ENCODE results near the gene XXYLT1. TPM values are rescaled to one million over a fixed set of nuclear protein-coding genes. Genes with fewer than 3 reads are reported as not detected.

Gene XXYLT1
- polyA plus RNA-seq, 4 donors = 0.81 to 11.7 (median 4.6) TPM

DNA sequence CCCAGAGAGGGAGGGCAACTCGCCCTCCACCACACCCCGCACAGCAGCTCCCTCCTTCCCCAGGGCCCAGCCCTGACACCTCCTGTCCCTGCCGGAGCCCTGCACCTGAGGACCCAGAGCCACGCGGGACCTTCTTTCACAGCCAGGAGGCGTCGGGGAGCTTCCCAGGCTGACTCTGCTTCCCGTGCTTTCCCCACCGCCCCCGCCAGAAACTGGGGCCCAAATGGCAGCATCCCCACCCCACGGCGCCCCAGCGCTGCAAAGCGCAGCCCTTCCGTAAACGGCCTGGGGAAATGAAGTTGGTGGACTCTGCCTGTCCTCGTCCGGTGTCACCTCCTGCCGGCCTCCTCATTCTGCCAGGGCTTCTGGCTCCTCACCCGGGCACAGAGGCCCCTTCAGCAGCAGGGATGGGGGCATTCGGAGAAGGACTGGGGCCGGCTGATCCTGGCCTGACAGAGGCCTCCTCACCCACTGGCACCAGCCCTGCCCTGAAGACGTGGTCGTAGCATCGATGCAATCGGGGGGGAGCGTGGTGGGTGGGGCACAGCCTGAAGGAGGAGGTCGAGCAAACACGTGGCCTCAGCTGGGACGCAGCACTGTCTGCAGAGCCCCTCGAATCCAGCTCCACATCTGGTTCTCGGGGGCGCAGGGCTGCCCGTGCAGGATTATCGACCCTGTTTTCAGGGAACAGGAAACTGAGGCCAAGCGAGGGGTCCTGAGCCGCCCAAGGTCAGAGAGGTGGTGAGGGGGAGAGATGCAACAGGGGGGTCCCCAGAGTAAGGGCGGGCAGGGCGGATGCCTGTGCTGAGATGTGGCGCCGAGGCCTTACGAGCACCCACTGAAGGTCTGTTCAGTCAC lies 235.4 kb downstream of the XXYLT1 start:
- DNase-seq (no peak), FAIRE-seq (no peak)
- H3K9me3 ChIP-seq (ENCODE audit: control insufficient read depth in 2 of 2, insufficient read depth in 1 of 2, low read depth in 1 of 2, low read length in 1 of 2) = peaks cover 0 to 4% of the 10 kb centered on the region in 2 donors
- no peaks in the 10 kb centered on the region for H3K27me3 ChIP-seq (ENCODE audit: control insufficient read depth in 3 of 3, insufficient read depth in 3 of 3, low read length in 3 of 3)
- H3K36me3 ChIP-seq (ENCODE audit: control insufficient read depth in 3 of 3, insufficient read depth in 2 of 3, low read depth in 1 of 3, low read length in 3 of 3) = peaks cover 0 to 3% (median 0%) of the 10 kb centered on the region in 3 donors
- H3K27ac ChIP-seq (ENCODE audit: low read depth in 1 of 3, low read length in 2 of 3) = no peak overlapping the region
- H3K4me1 ChIP-seq (ENCODE audit: control insufficient read depth in 3 of 3, insufficient read depth in 2 of 3, low read depth in 1 of 3, low read length in 2 of 3) = peaks cover 0 to 35% (median 2%) of the 10 kb centered on the region in 3 donors
- 78 to 91% (median 87%) methylated on average over 39 to 42 of the region's 42 CpGs for WGBS, 3 donors
- H3K4me3 ChIP-seq (ENCODE audit: low read depth in 1 of 3, low read length in 3 of 3) = no peak overlapping the region

DNA sequence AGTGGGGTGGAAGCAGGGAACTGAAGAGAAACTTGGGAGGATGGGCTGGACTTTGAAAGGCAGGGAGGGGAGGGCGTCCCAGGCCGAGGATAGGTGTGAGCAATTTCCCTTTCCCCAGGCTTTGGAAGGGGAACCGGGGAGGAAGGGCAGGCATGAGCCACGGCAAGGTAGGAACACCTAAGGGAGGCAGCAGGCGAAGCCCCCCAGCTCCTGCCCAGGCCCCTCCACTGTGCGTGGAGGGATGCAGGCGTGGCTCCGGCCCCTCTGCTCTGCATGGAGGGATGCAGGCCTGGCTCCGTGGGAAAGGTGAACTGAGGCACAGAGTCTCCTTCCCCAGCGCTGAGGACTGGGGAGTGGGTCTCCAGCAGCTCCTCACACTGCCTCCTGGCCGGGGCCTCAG lies 236.4 kb downstream of the XXYLT1 start:
- Histone ChIP-seq H3K27ac (ENCODE audit: low read depth in 1 of 3, low read length in 2 of 3) (no peak overlapping the region), H3K27me3 (ENCODE audit: control insufficient read depth in 3 of 3, insufficient read depth in 3 of 3, low read length in 3 of 3) (no peaks in the 10 kb centered on the region), H3K4me3 (ENCODE audit: low read depth in 1 of 3, low read length in 3 of 3) (no peak overlapping the region), H3K9me3 (ENCODE audit: control insufficient read depth in 2 of 2, insufficient read depth in 1 of 2, low read depth in 1 of 2, low read length in 1 of 2) (peaks cover 0 to 4% of the 10 kb centered on the region in 2 donors), H3K36me3 (ENCODE audit: control insufficient read depth in 3 of 3, insufficient read depth in 2 of 3, low read depth in 1 of 3, low read length in 3 of 3) (no peaks in the 10 kb centered on the region), H3K4me1 (ENCODE audit: control insufficient read depth in 3 of 3, insufficient read depth in 2 of 3, low read depth in 1 of 3, low read length in 2 of 3) (peaks cover 0 to 34% (median 2%) of the 10 kb centered on the region in 3 donors)
- no peak for FAIRE-seq
- DNase-seq = no peak
- 79 to 85% (median 85%) methylated on average over 11 of the region's 11 CpGs for WGBS, 3 donors

DNA sequence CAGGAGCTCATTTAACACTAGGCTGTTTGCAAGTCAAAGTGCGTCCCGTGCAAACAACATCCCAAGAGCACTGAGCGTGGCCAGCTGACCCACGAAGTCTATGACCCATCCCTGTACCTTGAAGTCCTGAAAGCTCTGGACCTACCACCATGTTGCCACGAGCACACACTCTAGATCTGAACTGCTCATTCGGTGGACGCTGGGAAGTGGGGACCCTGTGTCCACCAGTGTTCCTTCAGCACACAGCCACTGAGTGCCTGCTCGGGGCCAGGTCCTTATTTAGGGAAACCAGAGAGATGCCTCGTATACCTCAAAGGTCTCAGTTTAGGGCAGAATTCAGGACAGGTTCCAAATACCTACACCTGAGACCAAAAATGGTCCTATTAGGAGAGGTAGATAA lies 236.9 kb downstream of the XXYLT1 start:
- DNase-seq (peak in 1 of 2 donors; percentile 39), FAIRE-seq (no peak)
- H3K9me3 ChIP-seq (ENCODE audit: control insufficient read depth in 2 of 2, insufficient read depth in 1 of 2, low read depth in 1 of 2, low read length in 1 of 2) = peaks cover 0 to 4% of the 10 kb centered on the region in 2 donors
- H3K27me3 ChIP-seq (ENCODE audit: control insufficient read depth in 3 of 3, insufficient read depth in 3 of 3, low read length in 3 of 3) = no peaks in the 10 kb centered on the region
- peak overlapping the region in 2 of 3 donors; percentile 37 to 38 for H3K27ac ChIP-seq (ENCODE audit: low read depth in 1 of 3, low read length in 2 of 3)
- whole genome bisulfite sequencing, 3 donors = 52 to 61% (median 57%) methylated on average over 9 of the region's 9 CpGs
- H3K4me1 ChIP-seq (ENCODE audit: control insufficient read depth in 3 of 3, insufficient read depth in 2 of 3, low read depth in 1 of 3, low read length in 2 of 3) = peaks cover 0 to 34% (median 2%) of the 10 kb centered on the region in 3 donors
- no peaks in the 10 kb centered on the region for H3K36me3 ChIP-seq (ENCODE audit: control insufficient read depth in 3 of 3, insufficient read depth in 2 of 3, low read depth in 1 of 3, low read length in 3 of 3)
- H3K4me3 ChIP-seq (ENCODE audit: low read depth in 1 of 3, low read length in 3 of 3) = no peak overlapping the region

DNA sequence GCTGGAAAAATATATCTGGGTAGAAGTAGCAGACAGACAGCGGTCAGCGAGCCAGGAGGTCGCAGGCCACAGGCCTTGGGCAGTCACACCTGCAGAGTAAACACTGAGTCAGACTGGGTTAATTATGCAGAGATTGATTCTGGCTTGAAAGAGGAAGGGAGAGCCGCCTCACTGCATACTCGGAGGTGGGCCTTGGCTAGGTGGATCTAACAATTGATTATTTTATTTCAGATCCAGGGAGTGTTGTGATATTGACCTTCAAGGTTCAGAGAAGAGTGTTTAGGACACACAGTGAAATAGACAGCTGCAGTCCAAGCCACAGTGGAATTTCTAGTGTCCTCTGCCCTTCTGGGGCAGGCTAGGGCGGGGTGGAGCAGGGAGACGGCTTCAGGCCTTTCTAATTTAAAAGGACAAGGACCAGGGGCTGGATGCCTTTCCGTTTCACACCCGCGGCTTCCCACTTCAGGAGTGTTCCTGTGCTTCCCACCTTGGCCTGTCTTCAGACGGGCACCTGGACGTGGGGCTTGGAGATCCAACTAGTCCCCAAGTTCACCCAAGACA lies 237.3 kb downstream of the XXYLT1 start:
- Histone ChIP-seq H3K9me3 (ENCODE audit: control insufficient read depth in 2 of 2, insufficient read depth in 1 of 2, low read depth in 1 of 2, low read length in 1 of 2) (peaks cover 0 to 4% of the 10 kb centered on the region in 2 donors), H3K4me1 (ENCODE audit: control insufficient read depth in 3 of 3, insufficient read depth in 2 of 3, low read depth in 1 of 3, low read length in 2 of 3) (peaks cover 0 to 34% (median 2%) of the 10 kb centered on the region in 3 donors), H3K36me3 (ENCODE audit: control insufficient read depth in 3 of 3, insufficient read depth in 2 of 3, low read depth in 1 of 3, low read length in 3 of 3) (no peaks in the 10 kb centered on the region), H3K27ac (ENCODE audit: low read depth in 1 of 3, low read length in 2 of 3) (peak overlapping the region; percentile 29 to 38 (median 37)), H3K4me3 (ENCODE audit: low read depth in 1 of 3, low read length in 3 of 3) (no peak overlapping the region), H3K27me3 (ENCODE audit: control insufficient read depth in 3 of 3, insufficient read depth in 3 of 3, low read length in 3 of 3) (no peaks in the 10 kb centered on the region)
- FAIRE-seq (no peak), DNase-seq (peak; percentile 37 to 68)
- 21 to 55% (median 35%) methylated on average over 12 of the region's 12 CpGs for WGBS, 3 donors

DNA sequence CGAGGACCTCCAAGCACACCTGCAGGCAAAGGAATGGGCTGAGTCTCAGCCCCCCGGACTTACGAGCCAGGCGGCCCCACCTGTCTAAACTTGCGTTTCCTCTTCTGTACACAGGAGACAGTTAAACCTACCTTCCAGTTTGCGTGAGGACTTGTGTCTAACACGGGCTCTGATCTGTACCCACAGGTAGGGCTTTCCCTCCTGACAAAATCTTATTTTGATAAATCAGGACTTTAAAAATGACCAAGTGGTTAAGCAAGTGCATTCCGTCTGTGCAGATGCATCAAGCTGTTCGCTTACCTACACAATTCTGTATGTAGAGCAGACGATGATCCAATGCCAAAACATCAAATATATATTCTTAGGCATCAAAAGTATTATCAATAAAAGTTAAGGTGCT lies 238.0 kb downstream of the XXYLT1 start:
- Histone ChIP-seq H3K36me3 (ENCODE audit: control insufficient read depth in 3 of 3, insufficient read depth in 2 of 3, low read depth in 1 of 3, low read length in 3 of 3) (no peaks in the 10 kb centered on the region), H3K4me3 (ENCODE audit: low read depth in 1 of 3, low read length in 3 of 3) (no peak overlapping the region), H3K9me3 (ENCODE audit: control insufficient read depth in 2 of 2, insufficient read depth in 1 of 2, low read depth in 1 of 2, low read length in 1 of 2) (peaks cover 0 to 4% of the 10 kb centered on the region in 2 donors), H3K4me1 (ENCODE audit: control insufficient read depth in 3 of 3, insufficient read depth in 2 of 3, low read depth in 1 of 3, low read length in 2 of 3) (peaks cover 0 to 34% (median 2%) of the 10 kb centered on the region in 3 donors), H3K27ac (ENCODE audit: low read depth in 1 of 3, low read length in 2 of 3) (no peak overlapping the region), H3K27me3 (ENCODE audit: control insufficient read depth in 3 of 3, insufficient read depth in 3 of 3, low read length in 3 of 3) (no peaks in the 10 kb centered on the region)
- DNase-seq (no peak), FAIRE-seq (no peak)
- WGBS, 3 donors = 84 to 90% (median 90%) methylated on average over 10 of the region's 10 CpGs

DNA sequence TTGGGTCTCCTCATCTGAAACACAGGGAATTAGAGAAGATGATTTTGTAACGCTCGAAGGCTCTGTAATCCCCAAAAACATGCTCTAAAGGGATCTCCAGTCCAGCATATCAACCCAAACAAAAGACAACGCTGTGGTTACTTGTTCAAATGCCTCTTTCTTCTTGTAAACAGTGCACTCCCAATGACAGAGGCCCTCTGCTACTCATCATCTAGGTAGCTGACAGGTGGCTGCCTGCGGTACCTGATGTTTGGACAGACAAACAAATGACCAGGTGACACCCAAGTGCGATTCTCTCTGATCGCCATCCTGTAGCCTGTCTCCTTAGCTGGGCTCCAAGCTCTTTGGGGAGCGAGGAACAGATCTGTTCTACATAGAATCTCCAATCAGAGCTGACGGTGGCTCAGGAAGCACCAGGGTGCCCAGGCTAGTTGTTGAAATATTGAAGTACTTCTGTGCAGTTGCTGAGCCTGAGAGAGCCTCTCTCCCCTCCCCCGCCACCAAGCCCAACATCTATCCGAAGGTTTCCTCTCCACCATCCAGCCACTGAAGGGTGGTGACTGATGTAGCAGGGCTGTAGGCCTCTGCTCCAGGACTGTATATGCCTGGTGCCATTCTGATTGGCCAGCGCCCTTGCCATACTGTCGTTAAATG lies 238.7 kb downstream of the XXYLT1 start:
- DNase-seq (no peak), FAIRE-seq (no peak)
- Histone ChIP-seq H3K27me3 (ENCODE audit: control insufficient read depth in 3 of 3, insufficient read depth in 3 of 3, low read length in 3 of 3) (no peaks in the 10 kb centered on the region), H3K4me1 (ENCODE audit: control insufficient read depth in 3 of 3, insufficient read depth in 2 of 3, low read depth in 1 of 3, low read length in 2 of 3) (peaks cover 0 to 34% (median 2%) of the 10 kb centered on the region in 3 donors), H3K27ac (ENCODE audit: low read depth in 1 of 3, low read length in 2 of 3) (no peak overlapping the region), H3K4me3 (ENCODE audit: low read depth in 1 of 3, low read length in 3 of 3) (no peak overlapping the region), H3K9me3 (ENCODE audit: control insufficient read depth in 2 of 2, insufficient read depth in 1 of 2, low read depth in 1 of 2, low read length in 1 of 2) (peaks cover 0 to 4% of the 10 kb centered on the region in 2 donors), H3K36me3 (ENCODE audit: control insufficient read depth in 3 of 3, insufficient read depth in 2 of 3, low read depth in 1 of 3, low read length in 3 of 3) (no peaks in the 10 kb centered on the region)
- 81 to 82% (median 82%) methylated on average over 12 of the region's 12 CpGs for WGBS, 3 donors

GRCh38 chr3:195031574-195032003 lies 239.4 kb downstream of the XXYLT1 start:
- Histone ChIP-seq H3K27ac (ENCODE audit: low read depth in 1 of 3, low read length in 2 of 3) (no peak overlapping the region), H3K9me3 (ENCODE audit: control insufficient read depth in 2 of 2, insufficient read depth in 1 of 2, low read depth in 1 of 2, low read length in 1 of 2) (no peaks in the 10 kb centered on the region), H3K4me3 (ENCODE audit: low read depth in 1 of 3, low read length in 3 of 3) (no peak overlapping the region), H3K27me3 (ENCODE audit: control insufficient read depth in 3 of 3, insufficient read depth in 3 of 3, low read length in 3 of 3) (no peaks in the 10 kb centered on the region), H3K4me1 (ENCODE audit: control insufficient read depth in 3 of 3, insufficient read depth in 2 of 3, low read depth in 1 of 3, low read length in 2 of 3) (peaks cover 0 to 34% (median 2%) of the 10 kb centered on the region in 3 donors), H3K36me3 (ENCODE audit: control insufficient read depth in 3 of 3, insufficient read depth in 2 of 3, low read depth in 1 of 3, low read length in 3 of 3) (no peaks in the 10 kb centered on the region)
- FAIRE-seq (no peak), DNase-seq (no peak)
- WGBS, 3 donors = 77 to 85% (median 80%) methylated on average over 5 of the region's 5 CpGs

DNA sequence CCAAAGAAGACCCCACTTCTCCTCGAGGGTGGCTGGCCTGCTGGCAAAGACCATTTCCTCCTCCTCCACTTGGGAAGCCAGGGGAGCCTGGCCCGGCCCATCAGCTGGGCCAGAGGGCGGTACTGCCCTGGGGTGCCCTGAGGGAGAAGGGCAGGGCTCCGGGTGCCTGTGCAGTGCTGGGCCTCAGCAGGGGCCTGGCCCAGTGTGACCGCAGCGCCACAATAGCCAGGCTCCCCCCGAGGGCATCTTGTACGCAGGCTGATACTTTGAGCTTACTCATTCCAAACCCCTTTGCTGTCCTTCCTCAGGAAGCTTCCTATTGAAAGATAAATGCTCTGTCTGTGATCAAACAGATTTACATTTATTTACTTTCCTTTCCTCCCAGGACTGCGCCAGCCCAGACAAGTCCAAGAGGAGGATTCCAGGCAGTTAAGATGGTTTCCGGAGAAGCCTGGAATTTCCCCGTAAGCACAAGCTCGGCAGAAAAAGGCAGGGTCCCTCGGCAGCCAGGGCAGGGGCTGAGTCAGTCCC lies 240.1 kb downstream of the XXYLT1 start:
- 55 to 73% (median 72%) methylated on average over 12 to 13 of the region's 13 CpGs for WGBS, 3 donors
- Histone ChIP-seq H3K4me1 (ENCODE audit: control insufficient read depth in 3 of 3, insufficient read depth in 2 of 3, low read depth in 1 of 3, low read length in 2 of 3) (peaks cover 0 to 34% (median 2%) of the 10 kb centered on the region in 3 donors), H3K4me3 (ENCODE audit: low read depth in 1 of 3, low read length in 3 of 3) (no peak overlapping the region), H3K27me3 (ENCODE audit: control insufficient read depth in 3 of 3, insufficient read depth in 3 of 3, low read length in 3 of 3) (no peaks in the 10 kb centered on the region), H3K27ac (ENCODE audit: low read depth in 1 of 3, low read length in 2 of 3) (peak overlapping the region in 2 of 3 donors; percentile 20 to 59), H3K9me3 (ENCODE audit: control insufficient read depth in 2 of 2, insufficient read depth in 1 of 2, low read depth in 1 of 2, low read length in 1 of 2) (no peaks in the 10 kb centered on the region), H3K36me3 (ENCODE audit: control insufficient read depth in 3 of 3, insufficient read depth in 2 of 3, low read depth in 1 of 3, low read length in 3 of 3) (no peaks in the 10 kb centered on the region)
- FAIRE-seq (no peak), DNase-seq (peak in 1 of 2 donors; percentile 36)

All from small intestine (tissue), 7 donors.